Lower leg skin (tissue), 3 donors: ENCODE results near the gene LMX1A.

Source experiments
- POLR2A ChIP-seq, 2 donors: fragments of 450-650 bp; IDR thresholded peaks; one replicate each; pipeline ENCODE4 v1.6.1; 2016 to 2017; ENCODE audit warnings: antibody characterized with exemption in 2 of 2, mild to moderate bottlenecking in 1 of 2, moderate library complexity in 1 of 2
- TF ChIP-seq, protein P1 (sequence below), 3 donors: fragments of 450-650 bp; IDR thresholded peaks; one replicate each; pipeline ENCODE4 v1.5.1; 2016; ENCODE audit warnings: antibody characterized with exemption in 3 of 3, mild to moderate bottlenecking in 3 of 3, moderate library complexity in 2 of 3

GRCh38 chr1:165173818-165174217 lies 182.7 kb downstream of the LMX1A start:
- TF ChIP-seq, protein P1, sequence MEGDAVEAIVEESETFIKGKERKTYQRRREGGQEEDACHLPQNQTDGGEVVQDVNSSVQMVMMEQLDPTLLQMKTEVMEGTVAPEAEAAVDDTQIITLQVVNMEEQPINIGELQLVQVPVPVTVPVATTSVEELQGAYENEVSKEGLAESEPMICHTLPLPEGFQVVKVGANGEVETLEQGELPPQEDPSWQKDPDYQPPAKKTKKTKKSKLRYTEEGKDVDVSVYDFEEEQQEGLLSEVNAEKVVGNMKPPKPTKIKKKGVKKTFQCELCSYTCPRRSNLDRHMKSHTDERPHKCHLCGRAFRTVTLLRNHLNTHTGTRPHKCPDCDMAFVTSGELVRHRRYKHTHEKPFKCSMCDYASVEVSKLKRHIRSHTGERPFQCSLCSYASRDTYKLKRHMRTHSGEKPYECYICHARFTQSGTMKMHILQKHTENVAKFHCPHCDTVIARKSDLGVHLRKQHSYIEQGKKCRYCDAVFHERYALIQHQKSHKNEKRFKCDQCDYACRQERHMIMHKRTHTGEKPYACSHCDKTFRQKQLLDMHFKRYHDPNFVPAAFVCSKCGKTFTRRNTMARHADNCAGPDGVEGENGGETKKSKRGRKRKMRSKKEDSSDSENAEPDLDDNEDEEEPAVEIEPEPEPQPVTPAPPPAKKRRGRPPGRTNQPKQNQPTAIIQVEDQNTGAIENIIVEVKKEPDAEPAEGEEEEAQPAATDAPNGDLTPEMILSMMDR (IDR thresholded peaks at IDR 0.05) = no peak
- TF ChIP-seq POLR2A (IDR thresholded peaks at IDR 0.05) = no peak
